IMR-90 (cell line): ENCODE measurements around the gene AKT3.

Experiments used
- BHLHE40 ChIP-seq: fragments of 150-350 bp; IDR thresholded peaks from 2 replicates; pipeline ENCODE4 v1.6.1; 2016; ENCODE audit warnings: mild to moderate bottlenecking, low read depth, low read length
- CEBPB ChIP-seq: IDR thresholded peaks from 2 replicates; pipeline ENCODE4 v1.6.1; 2012; ENCODE audit warnings: low read depth, low read length, improper control_type of control experiment
- FOS ChIP-seq: fragments of 150-350 bp; IDR thresholded peaks from 2 replicates; pipeline ENCODE4 v1.6.1; 2016; ENCODE audit warnings: low read depth, low read length
- MAFK ChIP-seq: IDR thresholded peaks from 2 replicates; pipeline ENCODE4 v1.6.1; 2012; ENCODE audit warnings: low read depth, low read length, improper control_type of control experiment
- MXI1 ChIP-seq: IDR thresholded peaks from 2 replicates; pipeline ENCODE4 v1.6.1; 2012; ENCODE audit warnings: low read depth, mild to moderate bottlenecking, low read length, moderate library complexity, borderline replicate concordance
- NFE2L2 ChIP-seq: fragments of 150-350 bp; IDR thresholded peaks from 2 replicates; pipeline ENCODE4 v1.6.1; 2016; ENCODE audit warnings: low read depth, mild to moderate bottlenecking, low read length
- POLR2A ChIP-seq: IDR thresholded peaks from 2 replicates; pipeline ENCODE4 v1.6.1; 2012; ENCODE audit warnings: mild to moderate bottlenecking, low read depth, low read length
- RAD21 ChIP-seq: IDR thresholded peaks from 2 replicates; pipeline ENCODE4 v1.6.1; 2012; ENCODE audit warnings: low read length, improper control_type of control experiment
- SMC3 ChIP-seq: fragments of 150-350 bp; IDR thresholded peaks from 2 replicates; pipeline ENCODE4 v1.6.1; 2016; ENCODE audit warnings: low read depth, mild to moderate bottlenecking, antibody characterized with exemption, low read length, moderate library complexity
- TF ChIP-seq, protein P1 (sequence below): conservative IDR thresholded peaks from 2 replicates; pipeline ENCODE4 v1.5.1; 2012; ENCODE audit warnings: mild to moderate bottlenecking, low read depth, low read length, improper control_type of control experiment
- TF ChIP-seq, protein P2 (sequence below): fragments of 150-350 bp; IDR thresholded peaks from 2 replicates; pipeline ENCODE4 v1.6.1; 2017; ENCODE audit warnings: mild to moderate bottlenecking, antibody characterized with exemption, low read length, low read depth

DNA sequence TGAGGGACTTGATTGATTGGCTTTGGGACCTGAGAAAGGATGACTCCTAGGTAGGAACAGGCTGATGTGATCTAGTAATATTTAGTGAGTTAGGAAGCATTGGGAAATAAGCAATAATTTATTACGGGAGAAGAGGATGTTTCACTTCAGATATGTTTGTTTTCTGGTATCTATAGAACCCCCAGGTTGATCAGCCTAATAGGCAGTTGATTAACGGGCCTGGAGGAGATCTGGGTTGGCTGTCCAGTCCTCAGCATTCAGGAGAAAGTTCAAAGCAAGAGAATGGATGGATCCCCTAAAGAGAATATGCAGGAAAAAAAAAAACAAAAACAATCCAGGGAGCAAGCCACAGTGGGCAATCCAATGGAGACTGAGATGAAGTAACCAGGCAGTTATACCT lies 48.2 kb upstream of the AKT3 start:
- TF ChIP-seq, protein P1, sequence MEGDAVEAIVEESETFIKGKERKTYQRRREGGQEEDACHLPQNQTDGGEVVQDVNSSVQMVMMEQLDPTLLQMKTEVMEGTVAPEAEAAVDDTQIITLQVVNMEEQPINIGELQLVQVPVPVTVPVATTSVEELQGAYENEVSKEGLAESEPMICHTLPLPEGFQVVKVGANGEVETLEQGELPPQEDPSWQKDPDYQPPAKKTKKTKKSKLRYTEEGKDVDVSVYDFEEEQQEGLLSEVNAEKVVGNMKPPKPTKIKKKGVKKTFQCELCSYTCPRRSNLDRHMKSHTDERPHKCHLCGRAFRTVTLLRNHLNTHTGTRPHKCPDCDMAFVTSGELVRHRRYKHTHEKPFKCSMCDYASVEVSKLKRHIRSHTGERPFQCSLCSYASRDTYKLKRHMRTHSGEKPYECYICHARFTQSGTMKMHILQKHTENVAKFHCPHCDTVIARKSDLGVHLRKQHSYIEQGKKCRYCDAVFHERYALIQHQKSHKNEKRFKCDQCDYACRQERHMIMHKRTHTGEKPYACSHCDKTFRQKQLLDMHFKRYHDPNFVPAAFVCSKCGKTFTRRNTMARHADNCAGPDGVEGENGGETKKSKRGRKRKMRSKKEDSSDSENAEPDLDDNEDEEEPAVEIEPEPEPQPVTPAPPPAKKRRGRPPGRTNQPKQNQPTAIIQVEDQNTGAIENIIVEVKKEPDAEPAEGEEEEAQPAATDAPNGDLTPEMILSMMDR: no peak
- TF ChIP-seq SMC3 (no peak), RAD21 (no peak), CEBPB (no peak), POLR2A (no peak), NFE2L2 (no peak), FOS (no peak), BHLHE40 (no peak), MAFK (no peak), MXI1 (no peak)
- TF ChIP-seq, protein P2, sequence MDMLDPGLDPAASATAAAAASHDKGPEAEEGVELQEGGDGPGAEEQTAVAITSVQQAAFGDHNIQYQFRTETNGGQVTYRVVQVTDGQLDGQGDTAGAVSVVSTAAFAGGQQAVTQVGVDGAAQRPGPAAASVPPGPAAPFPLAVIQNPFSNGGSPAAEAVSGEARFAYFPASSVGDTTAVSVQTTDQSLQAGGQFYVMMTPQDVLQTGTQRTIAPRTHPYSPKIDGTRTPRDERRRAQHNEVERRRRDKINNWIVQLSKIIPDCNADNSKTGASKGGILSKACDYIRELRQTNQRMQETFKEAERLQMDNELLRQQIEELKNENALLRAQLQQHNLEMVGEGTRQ: no peak
